PFSK-1 (cell line): Measurements from ENCODE around the gene TRUB2.

Experiments used
- SIN3A ChIP-seq: IDR thresholded peaks from 2 replicates; pipeline ENCODE4 v1.6.1; 2012; ENCODE audit warnings: mild to moderate bottlenecking, low read length, moderate library complexity, borderline replicate concordance; ENCODE audit not compliant: insufficient read depth
- TAF1 ChIP-seq: IDR thresholded peaks from 2 replicates; pipeline ENCODE4 v1.6.1; 2012; ENCODE audit warnings: low read length, control low read depth, borderline replicate concordance; ENCODE audit not compliant: insufficient read depth
- TF ChIP-seq, protein P1 (sequence below), 2 experiments: IDR thresholded peaks; 2 replicates each; pipeline versions ENCODE4 v1.6.1 to v1.8.0; 2011 to 2012; ENCODE audit warnings: low read depth in 2 of 2, low read length in 2 of 2, control low read depth in 1 of 2, inconsistent platforms in 1 of 2, mild to moderate bottlenecking in 1 of 2, moderate library complexity in 1 of 2; ENCODE audit not compliant: insufficient read depth in 1 of 2

- TF ChIP-seq TAF1 (no peak), SIN3A (no peak)
- TF ChIP-seq, protein P1, sequence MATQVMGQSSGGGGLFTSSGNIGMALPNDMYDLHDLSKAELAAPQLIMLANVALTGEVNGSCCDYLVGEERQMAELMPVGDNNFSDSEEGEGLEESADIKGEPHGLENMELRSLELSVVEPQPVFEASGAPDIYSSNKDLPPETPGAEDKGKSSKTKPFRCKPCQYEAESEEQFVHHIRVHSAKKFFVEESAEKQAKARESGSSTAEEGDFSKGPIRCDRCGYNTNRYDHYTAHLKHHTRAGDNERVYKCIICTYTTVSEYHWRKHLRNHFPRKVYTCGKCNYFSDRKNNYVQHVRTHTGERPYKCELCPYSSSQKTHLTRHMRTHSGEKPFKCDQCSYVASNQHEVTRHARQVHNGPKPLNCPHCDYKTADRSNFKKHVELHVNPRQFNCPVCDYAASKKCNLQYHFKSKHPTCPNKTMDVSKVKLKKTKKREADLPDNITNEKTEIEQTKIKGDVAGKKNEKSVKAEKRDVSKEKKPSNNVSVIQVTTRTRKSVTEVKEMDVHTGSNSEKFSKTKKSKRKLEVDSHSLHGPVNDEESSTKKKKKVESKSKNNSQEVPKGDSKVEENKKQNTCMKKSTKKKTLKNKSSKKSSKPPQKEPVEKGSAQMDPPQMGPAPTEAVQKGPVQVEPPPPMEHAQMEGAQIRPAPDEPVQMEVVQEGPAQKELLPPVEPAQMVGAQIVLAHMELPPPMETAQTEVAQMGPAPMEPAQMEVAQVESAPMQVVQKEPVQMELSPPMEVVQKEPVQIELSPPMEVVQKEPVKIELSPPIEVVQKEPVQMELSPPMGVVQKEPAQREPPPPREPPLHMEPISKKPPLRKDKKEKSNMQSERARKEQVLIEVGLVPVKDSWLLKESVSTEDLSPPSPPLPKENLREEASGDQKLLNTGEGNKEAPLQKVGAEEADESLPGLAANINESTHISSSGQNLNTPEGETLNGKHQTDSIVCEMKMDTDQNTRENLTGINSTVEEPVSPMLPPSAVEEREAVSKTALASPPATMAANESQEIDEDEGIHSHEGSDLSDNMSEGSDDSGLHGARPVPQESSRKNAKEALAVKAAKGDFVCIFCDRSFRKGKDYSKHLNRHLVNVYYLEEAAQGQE (IDR thresholded peaks at IDR 0.05; ENCODE audit: insufficient read depth in 1 of 2, low read depth in 2 of 2, low read length in 2 of 2), result no peak
These were observed 13.7 kb upstream of the TRUB2 start for GRCh38 chr9:128335914-128336313.
